ENCODE measurements around the gene USP36. TPM values are rescaled to one million over a fixed set of nuclear protein-coding genes. Genes with fewer than 3 reads are reported as not detected.

The USP36 gene
- total RNA-seq, 1 experiment from 2014 or later, result 16.3 TPM

DNA sequence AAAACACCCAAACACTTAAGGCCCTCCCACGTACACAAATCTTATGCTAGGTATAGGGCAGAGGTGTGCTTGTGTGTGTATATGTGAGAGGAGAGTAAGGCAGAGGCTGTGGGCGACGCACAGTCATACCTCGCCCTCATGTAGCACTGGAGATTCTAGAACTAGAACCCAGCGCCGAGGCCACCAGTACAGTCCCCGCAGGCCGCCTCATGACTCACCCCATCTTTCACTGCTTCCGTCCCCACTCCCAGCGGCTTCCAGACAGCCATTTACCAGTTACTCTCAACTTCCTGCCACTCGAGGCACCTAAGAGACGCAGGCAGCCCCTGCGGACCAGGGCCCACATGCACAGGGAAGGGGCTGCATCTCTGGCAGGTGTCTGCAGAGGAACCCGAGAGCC lies 35.3 kb downstream of the USP36 start:
- Histone ChIP-seq H3K4me3 (no peak overlapping the region), H3K36me3 (peaks cover 81% of the 10 kb centered on the region), H3K9me3 (no peaks in the 10 kb centered on the region), H3K27me3 (no peaks in the 10 kb centered on the region)
- DNase-seq, result no peak

DNA sequence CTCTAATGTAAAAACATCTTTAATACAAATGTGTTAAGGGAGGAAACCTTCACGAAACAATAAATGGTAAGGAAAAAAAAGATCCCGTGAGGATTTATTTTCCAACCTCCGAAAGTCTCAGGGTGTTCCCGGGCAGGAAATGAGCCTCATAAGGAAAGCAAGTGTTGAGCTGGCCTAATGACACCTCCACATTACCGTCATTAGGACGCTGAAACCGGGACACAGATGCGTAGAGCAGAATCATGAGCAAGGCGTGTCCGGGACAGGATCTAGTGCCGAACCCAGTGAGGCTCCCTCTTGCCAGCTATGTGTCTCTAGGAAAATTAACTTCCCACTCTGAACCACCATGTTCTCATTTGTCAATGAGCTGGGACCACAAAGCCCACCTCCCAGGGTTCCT lies 35.8 kb downstream of the USP36 start:
- H3K27me3 ChIP-seq, result no peaks in the 10 kb centered on the region
- peaks cover 79% of the 10 kb centered on the region for H3K36me3 ChIP-seq
- no peak for DNase-seq
- H3K4me3 ChIP-seq, result no peak overlapping the region
- H3K9me3 ChIP-seq, result no peaks in the 10 kb centered on the region

DNA sequence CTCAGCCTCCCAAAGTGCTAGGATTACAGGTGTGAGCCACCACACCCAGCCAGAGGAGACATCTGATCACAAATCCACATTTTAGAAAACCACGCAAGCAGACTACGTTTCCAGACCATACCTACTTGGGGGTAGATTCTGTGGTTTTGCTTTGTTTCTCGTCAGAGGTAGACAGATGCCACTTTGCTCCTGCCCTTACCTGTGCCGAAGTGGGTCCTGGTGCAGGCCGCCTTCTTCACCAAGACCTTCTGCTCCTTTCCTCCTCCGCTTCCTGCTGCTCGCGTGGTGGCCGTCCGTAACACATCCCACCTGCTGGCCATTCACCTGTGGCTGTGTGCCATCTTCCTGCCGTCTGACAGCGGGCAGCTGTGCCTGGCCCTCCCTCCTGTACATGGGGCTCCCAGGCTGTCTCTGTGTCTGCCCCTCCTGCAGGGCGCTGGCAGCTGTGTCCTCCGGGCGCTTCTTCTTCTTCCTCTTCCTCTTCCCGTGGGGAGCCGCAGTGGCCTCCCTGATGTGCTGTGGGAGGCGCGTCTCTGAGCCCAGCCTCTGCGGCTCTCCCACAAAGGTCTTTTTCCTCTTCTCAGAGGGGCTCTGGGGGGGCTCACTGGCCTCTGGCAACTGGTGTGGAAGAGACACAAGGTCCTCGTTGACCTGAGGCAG lies 37.3 kb downstream of the USP36 start:
- H3K36me3 ChIP-seq, result peaks cover 79% of the 10 kb centered on the region
- H3K9me3 ChIP-seq, result no peaks in the 10 kb centered on the region
- no peak for DNase-seq

DNA sequence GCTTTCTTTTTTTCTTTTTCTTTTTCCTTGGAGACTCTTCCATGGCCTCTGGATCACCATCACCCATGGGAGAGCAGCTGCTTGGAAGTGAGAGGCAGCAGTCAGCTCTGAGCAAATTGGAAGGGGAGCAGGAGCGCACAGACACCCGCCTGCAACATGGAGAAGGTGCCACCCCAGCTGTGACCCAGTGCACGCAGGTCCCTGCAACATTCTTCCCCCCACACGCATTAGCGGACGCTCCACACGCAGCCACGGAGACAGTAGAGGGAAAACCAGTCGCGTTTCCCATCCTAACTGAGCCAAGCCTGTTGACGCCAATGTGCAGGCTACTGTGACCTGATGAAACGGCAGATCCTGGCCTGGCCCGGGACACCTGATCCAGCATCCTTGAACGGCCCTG lies 38.2 kb downstream of the USP36 start:
- H3K4me3 ChIP-seq, result no peak overlapping the region
- no peak for DNase-seq
- peaks cover 79% of the 10 kb centered on the region for H3K36me3 ChIP-seq
- no peaks in the 10 kb centered on the region for H3K27me3 ChIP-seq
- no peaks in the 10 kb centered on the region for H3K9me3 ChIP-seq

More for the DNA sequence above, 37.3 kb downstream of the USP36 start:
- H3K27me3 ChIP-seq, result no peaks in the 10 kb centered on the region
- no peak overlapping the region for H3K4me3 ChIP-seq

DNA sequence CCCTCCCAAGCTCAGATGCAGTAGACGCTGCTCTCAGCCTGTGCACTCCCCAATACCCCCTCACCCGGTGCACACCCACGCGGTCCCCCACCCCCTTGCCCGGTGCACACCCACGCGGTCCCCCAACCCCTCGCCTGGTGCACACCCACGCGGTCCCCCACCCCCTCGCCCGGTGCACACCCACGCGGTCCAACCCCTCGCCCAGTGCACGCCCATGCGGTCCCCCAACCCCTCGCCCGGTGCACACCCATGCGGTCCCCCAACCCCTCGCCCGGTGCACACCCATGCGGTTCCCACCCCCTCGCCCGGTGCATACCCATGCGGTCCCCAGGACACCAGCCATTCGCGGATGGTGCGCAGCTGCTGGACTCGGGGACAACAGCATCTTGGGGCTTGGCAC lies 38.6 kb downstream of the USP36 start:
- H3K4me3 ChIP-seq, result no peak overlapping the region
- no peaks in the 10 kb centered on the region for H3K27me3 ChIP-seq
- DNase-seq, result no peak
- no peaks in the 10 kb centered on the region for H3K9me3 ChIP-seq
- H3K36me3 ChIP-seq, result peaks cover 79% of the 10 kb centered on the region

DNA sequence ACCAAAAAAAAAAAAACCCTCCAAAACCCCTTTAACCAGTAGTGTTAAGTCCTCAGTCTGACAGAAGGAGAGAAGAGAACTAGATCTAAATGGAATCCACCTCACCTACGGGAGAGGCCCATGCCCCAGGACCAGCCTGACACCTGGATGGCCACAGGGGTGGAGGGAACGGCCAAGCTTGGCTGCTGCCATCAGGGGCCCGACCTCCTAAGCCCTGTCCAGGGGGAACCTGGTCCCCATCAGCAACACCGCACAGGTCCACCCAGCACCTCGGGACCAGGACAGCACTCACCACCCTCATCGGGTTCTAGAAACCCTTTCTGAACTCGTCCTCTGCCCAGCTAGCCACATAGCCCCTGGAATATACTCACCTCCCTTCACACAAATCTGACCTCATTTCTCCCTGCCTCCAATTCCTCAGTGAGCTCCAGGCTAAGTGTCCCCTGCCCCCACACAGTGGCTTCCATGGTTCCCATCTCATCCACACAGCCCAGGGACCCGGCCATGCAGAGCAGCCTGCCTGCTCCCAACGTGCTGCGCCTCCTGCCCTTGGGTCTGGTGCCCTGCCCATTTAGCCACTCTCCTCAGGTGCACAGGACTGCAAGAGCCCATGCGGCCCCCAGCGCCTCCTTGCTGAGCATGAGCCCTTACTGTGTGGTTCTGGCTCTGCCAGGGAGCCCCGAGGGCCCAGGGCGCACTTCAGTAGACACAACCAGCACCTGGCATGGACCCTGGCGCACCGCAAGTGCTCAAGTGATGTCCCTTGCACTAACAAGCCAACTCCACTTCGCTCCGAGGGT lies 40.3 kb downstream of the USP36 start:
- peaks cover 79% of the 10 kb centered on the region for H3K36me3 ChIP-seq
- no peak for DNase-seq
- H3K27me3 ChIP-seq, result no peaks in the 10 kb centered on the region
- no peak overlapping the region for H3K4me3 ChIP-seq
- H3K9me3 ChIP-seq, result no peaks in the 10 kb centered on the region

DNA sequence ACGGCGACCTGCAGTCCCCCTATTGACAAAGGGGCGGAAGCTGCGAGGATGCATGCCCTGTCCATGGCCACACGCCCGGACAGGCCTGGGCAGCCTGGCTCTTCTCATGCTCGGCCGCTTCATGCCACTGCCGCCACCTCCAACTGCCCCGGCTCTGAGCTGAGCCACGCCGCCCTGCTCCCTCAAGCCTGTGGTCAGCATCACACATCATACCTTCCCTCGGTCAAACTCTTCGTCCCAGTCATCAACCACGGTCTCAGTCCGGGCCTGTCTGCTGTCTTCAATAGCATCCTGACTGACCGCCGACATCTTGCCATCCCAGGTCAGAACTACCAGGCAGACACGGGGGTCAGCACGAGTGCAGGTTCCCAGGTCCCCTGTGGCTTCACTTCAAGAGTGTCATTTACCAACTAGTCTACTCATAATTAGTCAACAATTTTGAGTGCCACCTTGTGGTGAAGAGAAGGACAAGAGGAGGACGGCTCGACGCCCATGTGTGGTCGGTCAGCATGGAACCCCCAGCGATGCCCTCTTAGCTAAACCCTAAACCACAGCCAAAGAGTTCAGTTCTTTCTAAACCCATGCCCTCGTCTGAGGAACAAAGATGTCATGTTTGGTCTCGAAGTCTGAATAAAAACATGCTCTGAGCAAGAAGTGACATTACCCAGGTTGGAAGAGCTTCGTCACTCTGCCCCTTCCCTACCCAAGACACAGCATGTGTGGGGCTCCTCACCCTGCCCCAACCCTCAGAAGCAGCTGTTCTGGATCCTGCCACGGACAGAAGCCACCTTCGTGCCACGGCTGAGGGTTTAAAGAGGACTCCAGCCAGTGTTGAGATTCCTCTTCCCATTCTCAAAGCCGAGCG lies 41.7 kb downstream of the USP36 start:
- H3K27me3 ChIP-seq, result no peaks in the 10 kb centered on the region
- DNase-seq, result no peak
- H3K4me3 ChIP-seq, result no peak overlapping the region
- H3K36me3 ChIP-seq, result peaks cover 80% of the 10 kb centered on the region
- H3K9me3 ChIP-seq, result no peaks in the 10 kb centered on the region

DNA sequence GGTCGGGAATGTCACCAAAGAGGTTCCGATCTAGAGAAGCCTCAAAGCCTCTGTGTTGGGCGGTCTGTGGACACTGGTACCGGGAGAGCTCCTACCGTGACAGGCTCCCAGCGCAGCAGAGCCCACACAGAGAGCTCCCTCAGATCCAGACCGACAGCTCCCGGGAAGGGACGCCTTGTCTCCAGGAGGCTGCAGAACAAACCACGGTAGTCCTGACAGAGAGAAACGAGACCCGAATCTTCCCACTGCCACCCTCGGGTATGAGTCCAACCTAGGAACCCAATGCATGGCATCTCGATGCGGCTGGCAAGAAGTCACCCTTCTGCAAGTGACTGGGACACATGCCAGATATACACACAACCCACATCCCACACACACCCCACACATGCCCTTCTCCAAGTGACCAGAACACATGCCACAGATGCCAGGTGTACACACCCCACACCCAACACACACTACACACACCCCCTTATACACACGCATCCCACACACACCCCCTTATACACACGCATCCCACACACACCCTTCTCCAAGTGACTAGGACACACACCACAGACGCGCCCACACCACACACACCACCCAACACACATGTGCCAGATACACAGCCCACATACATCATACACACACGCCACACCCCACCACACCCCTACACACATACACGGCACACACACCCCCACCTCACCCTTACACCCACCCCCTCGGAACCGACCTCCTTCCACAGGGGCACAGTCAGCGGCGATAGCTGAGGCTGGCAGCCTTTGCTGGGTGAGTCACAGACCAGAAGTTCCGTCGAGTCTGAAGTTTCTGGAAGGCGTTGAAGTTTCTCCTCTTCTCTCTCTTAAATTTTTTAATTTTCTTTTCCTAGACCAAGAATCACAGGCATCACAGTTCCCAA lies 42.7 kb downstream of the USP36 start:
- no peaks in the 10 kb centered on the region for H3K27me3 ChIP-seq
- no peak for DNase-seq
- no peak overlapping the region for H3K4me3 ChIP-seq
- H3K9me3 ChIP-seq, result no peaks in the 10 kb centered on the region
- H3K36me3 ChIP-seq, result peaks cover 82% of the 10 kb centered on the region

DNA sequence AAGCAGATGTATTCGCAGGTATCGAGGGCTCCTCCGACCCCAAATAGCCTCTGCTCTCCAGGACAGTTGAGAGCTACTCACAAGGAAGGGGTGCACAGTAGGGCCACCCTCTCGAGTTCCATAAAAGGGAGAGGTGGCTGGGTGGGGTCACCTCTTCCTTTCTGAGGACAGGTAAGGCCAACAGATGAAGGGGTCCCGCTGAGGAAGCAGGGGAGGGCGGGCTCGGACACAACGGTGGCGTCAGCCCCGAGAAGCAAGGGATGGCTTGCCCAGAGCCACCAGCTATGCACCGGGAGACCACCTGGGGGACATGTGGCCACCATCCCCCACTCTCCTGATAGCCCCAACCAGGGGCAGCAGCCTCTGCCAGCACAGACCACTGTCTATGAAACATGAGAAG lies 43.4 kb downstream of the USP36 start:
- no peak for DNase-seq
- no peaks in the 10 kb centered on the region for H3K9me3 ChIP-seq
- no peak overlapping the region for H3K4me3 ChIP-seq
- H3K36me3 ChIP-seq, result peaks cover 78% of the 10 kb centered on the region
- no peaks in the 10 kb centered on the region for H3K27me3 ChIP-seq

DNA sequence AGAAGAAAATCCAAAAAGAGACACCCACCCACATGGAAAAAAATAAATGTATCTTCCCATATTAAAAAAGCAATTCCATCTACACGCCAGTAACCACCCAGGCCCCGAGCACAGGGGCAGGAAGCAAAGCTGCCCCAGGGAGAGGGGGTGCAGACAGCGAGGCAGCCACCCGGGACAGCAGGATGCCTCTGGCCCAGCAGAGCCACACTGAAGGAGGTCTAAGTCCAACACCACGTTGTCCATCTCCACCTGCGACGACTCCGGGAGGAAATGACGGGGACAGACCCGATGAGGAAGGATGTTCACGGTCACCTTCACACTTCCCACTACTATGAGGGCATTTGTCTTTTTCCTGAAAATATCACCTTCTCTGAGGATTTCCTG lies 44.1 kb downstream of the USP36 start:
- Histone ChIP-seq H3K27me3 (no peaks in the 10 kb centered on the region), H3K4me3 (no peak overlapping the region), H3K9me3 (no peaks in the 10 kb centered on the region), H3K36me3 (peaks cover 84% of the 10 kb centered on the region)
- DNase-seq, result no peak

DNA sequence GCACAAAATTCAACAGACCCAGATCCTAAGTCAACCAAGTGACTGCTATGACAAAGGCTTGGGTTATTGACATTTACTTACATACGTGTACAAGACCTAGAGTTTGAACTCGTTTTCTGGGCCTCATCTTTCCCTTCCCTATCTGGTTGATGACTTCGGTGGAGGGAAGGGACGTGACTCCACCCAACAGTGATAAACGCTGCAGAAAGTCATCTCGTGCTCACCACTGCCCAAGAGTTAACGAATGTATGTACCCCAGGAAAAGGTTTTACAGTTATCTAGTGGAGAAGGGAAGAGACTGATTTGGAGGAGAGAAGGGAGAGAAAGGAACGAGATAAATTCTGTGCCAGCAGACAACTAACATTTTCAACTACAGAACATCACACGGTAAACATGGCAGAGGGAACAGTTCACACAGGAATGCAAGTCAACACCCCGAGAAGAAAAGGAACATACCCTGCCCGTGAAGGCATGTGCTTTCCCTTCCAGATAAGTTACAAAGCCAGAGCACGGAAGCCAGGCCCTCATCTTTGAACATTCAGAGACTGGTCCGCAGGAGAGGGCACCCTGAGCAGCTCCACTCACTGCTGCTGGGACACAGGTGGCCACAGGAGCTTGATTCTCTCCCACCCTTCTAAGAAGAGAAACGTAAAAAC lies 44.6 kb downstream of the USP36 start:
- peaks cover 83% of the 10 kb centered on the region for H3K36me3 ChIP-seq
- no peak overlapping the region for H3K4me3 ChIP-seq
- DNase-seq, result no peak
- no peaks in the 10 kb centered on the region for H3K9me3 ChIP-seq
- H3K27me3 ChIP-seq, result no peaks in the 10 kb centered on the region

DNA sequence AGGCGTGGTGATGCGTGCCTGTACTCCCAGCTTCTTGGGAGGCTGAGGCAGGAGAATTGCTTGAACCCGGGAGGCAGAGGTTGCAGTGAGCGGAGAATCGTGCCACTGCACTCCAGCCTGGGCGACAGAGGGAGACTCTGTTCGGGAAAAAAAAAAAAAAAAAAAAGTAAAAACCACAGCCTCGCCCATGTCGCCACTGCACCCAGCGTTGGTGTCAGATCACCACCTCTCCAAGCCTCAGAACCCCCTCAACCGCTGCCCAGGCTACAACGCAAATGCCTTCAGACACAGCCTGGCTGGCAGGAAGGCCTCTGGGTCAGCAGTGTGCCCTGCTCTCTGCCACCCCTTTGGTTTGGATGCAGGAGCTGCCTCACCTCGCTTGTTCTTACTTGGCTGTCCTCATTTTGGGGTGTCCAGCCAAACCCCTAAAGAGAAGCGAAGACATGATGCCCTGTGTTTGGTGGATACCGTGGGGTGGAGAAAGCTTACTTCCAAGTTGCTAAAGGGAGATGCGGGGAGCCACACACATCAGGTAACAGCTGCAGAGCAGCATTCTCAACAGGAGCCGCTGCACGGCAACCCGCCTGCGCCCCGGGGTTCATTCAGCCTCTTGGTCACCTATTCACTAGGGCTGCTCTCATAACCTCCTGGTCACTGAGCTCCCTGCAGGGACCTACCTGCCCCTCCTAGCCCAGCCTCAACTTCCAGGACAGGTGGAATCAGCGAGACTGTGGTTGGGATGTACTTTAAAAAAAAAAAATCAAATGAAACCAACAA lies 45.6 kb downstream of the USP36 start:
- H3K27me3 ChIP-seq, result no peaks in the 10 kb centered on the region
- H3K36me3 ChIP-seq, result peaks cover 88% of the 10 kb centered on the region
- no peak overlapping the region for H3K4me3 ChIP-seq
- H3K9me3 ChIP-seq, result no peaks in the 10 kb centered on the region
- DNase-seq, result no peak

DNA sequence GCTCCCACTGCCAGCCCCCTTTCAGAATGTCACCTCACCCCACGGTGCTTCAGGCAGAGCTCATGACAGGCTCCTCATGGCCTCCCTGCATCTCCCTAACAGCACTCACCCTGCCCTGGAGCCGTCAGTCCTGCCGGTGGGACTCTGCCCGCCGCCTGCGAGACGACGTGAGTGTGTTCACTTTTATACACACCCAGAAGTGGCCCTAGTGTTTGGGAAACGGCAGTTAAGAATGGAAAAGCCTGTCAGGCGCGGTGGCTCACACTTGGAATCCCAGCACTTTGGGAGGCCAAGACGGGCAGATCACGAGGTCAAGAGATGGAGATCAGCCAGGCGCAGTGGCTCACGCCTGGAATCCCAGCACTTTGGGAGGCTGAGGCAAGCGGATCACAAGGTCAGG lies 46.2 kb downstream of the USP36 start:
- Histone ChIP-seq H3K4me3 (no peak overlapping the region), H3K9me3 (no peaks in the 10 kb centered on the region), H3K27me3 (no peaks in the 10 kb centered on the region), H3K36me3 (peaks cover 86% of the 10 kb centered on the region)
- no peak for DNase-seq

DNA sequence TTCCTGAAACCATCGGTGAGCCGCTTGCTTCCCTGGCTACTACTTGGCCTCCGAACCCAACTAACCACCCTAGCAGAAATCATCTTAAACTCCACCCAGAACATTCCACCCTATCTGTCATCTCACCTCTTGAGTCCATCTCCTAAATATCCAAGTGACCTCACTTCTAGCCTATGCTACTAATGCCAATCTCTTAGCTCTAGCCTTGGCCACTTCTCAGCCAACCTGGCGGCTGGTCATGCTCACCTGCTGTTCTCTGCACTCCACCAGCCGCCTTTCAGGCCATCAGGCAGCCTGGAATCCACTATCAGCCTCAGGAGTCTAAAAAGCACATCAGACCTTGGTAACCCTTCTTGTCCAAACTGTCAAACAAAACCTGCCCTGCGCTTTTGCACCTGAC lies 46.6 kb downstream of the USP36 start:
- DNase-seq, result no peak
- Histone ChIP-seq H3K36me3 (peaks cover 82% of the 10 kb centered on the region), H3K9me3 (no peaks in the 10 kb centered on the region), H3K4me3 (no peak overlapping the region), H3K27me3 (no peaks in the 10 kb centered on the region)

DNA sequence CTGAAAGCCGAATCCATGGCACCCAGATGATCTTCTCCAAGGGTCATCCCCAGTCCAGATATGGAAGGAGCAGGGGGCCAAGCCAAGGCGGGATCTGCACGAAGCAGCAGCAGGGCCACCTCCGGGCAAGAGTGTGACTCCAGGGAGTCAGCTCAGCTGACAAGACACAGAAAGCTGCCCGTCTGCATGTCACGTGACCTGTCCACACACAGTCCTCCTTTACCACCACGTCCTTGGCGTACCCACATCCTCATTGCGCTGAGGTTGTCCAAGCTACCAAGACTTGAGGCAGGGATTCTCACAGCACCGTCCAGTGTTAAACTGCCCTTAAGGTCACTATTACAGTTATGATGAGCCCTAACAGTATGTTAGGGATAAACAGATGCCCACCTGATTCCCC lies 47.2 kb downstream of the USP36 start:
- no peak overlapping the region for H3K4me3 ChIP-seq
- H3K36me3 ChIP-seq, result peaks cover 80% of the 10 kb centered on the region
- H3K27me3 ChIP-seq, result no peaks in the 10 kb centered on the region
- no peaks in the 10 kb centered on the region for H3K9me3 ChIP-seq
- no peak for DNase-seq
